RWPE2 (cell line): ENCODE measurements around the gene PLAGL2.

ENCODE experiments used
- ATAC-seq: fragments of 200-7000 bp; cut with Tn5 transposase; 3 replicates; pipeline ENCODE4 v1.9.1; 2021; ENCODE audit warnings: low read depth
- DNase-seq: peaks from one replicate; pipeline ENCODE4 v3.0.0-alpha.2; 2020; ENCODE audit warnings: low spot score
- H3K27ac ChIP-seq: fragments of 450-650 bp; 2 replicates; pipeline ENCODE4 v1.5.1; 2017; ENCODE audit warnings: mild to moderate bottlenecking; ENCODE audit not compliant: poor library complexity, severe bottlenecking
- H3K27me3 ChIP-seq: fragments of 250-450 bp; sonication (Bioruptor Pico); 2 replicates; pipeline ENCODE4 v1.5.1; 2021; ENCODE audit warnings: mild to moderate bottlenecking, moderate library complexity; ENCODE audit not compliant: insufficient read depth, poor library complexity, severe bottlenecking
- H3K36me3 ChIP-seq: fragments of 250-450 bp; sonication (Bioruptor Pico); 2 replicates; pipeline ENCODE4 v1.5.1; 2020; ENCODE audit warnings: low read depth, mild to moderate bottlenecking, moderate library complexity
- H3K4me1 ChIP-seq: fragments of 250-450 bp; sonication (Bioruptor Pico); 2 replicates; pipeline ENCODE4 v1.5.1; 2021; ENCODE audit warnings: mild to moderate bottlenecking, moderate library complexity; ENCODE audit not compliant: insufficient read depth, poor library complexity, severe bottlenecking
- H3K4me3 ChIP-seq: fragments of 250-450 bp; sonication (Bioruptor Pico); 2 replicates; pipeline ENCODE4 v1.5.1; 2021; ENCODE audit warnings: mild to moderate bottlenecking, moderate library complexity; ENCODE audit not compliant: severe bottlenecking
- H3K9me3 ChIP-seq: fragments of 250-450 bp; sonication (Bioruptor Pico); 2 replicates; pipeline ENCODE4 v1.5.1; 2021; ENCODE audit warnings: mild to moderate bottlenecking, moderate library complexity; ENCODE audit not compliant: severe bottlenecking
- CTCF ChIP-seq: fragments of 450-650 bp; IDR thresholded peaks from one replicate; pipeline ENCODE4 v1.5.1; 2017; ENCODE audit warnings: mild to moderate bottlenecking, moderate library complexity; ENCODE audit not compliant: poor library complexity, severe bottlenecking

The PLAGL2 gene

GRCh38 chr20:32207626-32208498 is at the start of gene PLAGL2, which contains the start of gene POFUT1:
TSS of gene PLAGL2 (minus strand) at chr20:32207743. CDS start at chr20:32202178, 5,565 bp downstream.
TSS of gene POFUT1 (plus strand) at chr20:32207880. CDS start at chr20:32207942, 62 bp downstream.
- ATAC-seq (peak; percentile 87), DNase-seq (peak; percentile 97)
- H3K27ac ChIP-seq: peak within 1 kb of the TSS; percentile 86
- peak within 1 kb of the TSS; percentile 97 for H3K4me3 ChIP-seq
- peak; percentile 52 for TF ChIP-seq CTCF
- peaks cover 56% of the 10 kb centered on the region for H3K36me3 ChIP-seq
- no peaks in the 10 kb centered on the region for H3K27me3 ChIP-seq
- H3K4me1 ChIP-seq: peaks cover 38% of the 10 kb centered on the region
- H3K9me3 ChIP-seq: no peaks in the 10 kb centered on the region

- no peaks in the 10 kb centered on the region for H3K9me3 ChIP-seq
- TF ChIP-seq CTCF: no peak
- DNase-seq (no peak), ATAC-seq (no peak)
- no peaks in the 10 kb centered on the region for H3K27me3 ChIP-seq
- H3K4me1 ChIP-seq: peaks cover 11% of the 10 kb centered on the region
- no peaks in the 10 kb centered on the region for H3K36me3 ChIP-seq
- no peak overlapping the region for H3K4me3 ChIP-seq
- H3K27ac ChIP-seq: no peak overlapping the region
Measured at GRCh38 chr20:32252189-32252588, 44.6 kb upstream of the PLAGL2 start.

GRCh38 chr20:32251470-32251869 is 43.9 kb upstream of the PLAGL2 start:
- Histone ChIP-seq H3K4me1 (peaks cover 7% of the 10 kb centered on the region), H3K9me3 (no peaks in the 10 kb centered on the region), H3K27me3 (no peaks in the 10 kb centered on the region), H3K36me3 (no peaks in the 10 kb centered on the region), H3K4me3 (no peak overlapping the region), H3K27ac (no peak overlapping the region)
- TF ChIP-seq CTCF: no peak
- DNase-seq (no peak), ATAC-seq (peak; percentile 8; the same call in 1 of the 3 replicates)

GRCh38 chr20:32249030-32249738 is 41.6 kb upstream of the PLAGL2 start:
- H3K27me3 ChIP-seq: no peaks in the 10 kb centered on the region
- H3K36me3 ChIP-seq: no peaks in the 10 kb centered on the region
- no peak overlapping the region for H3K4me3 ChIP-seq
- ATAC-seq: no peak
- H3K4me1 ChIP-seq: no peaks in the 10 kb centered on the region
- H3K9me3 ChIP-seq: no peaks in the 10 kb centered on the region
- no peak for TF ChIP-seq CTCF
- no peak for DNase-seq
- no peak overlapping the region for H3K27ac ChIP-seq
